Parathyroid adenoma (tissue), 2 donors: Measurements from ENCODE around the gene PRDM2.
A peak's percentile ranks its signal among the peaks of the same experiment; 100 is the strongest.

Experiments used
- H2AFZ ChIP-seq: fragments of 300-600 bp; sonication (generic); one replicate; pipeline ENCODE4 v1.7.0; 2017; ENCODE audit warnings: antibody characterized with exemption, mild to moderate bottlenecking
- H3K27ac ChIP-seq: fragments of 300-600 bp; sonication (generic); one replicate; pipeline ENCODE4 v1.7.0; 2017
- H3K27me3 ChIP-seq: fragments of 300-600 bp; sonication (generic); one replicate; pipeline ENCODE4 v1.7.0; 2017; ENCODE audit warnings: low read length; ENCODE audit not compliant: control insufficient read depth, insufficient read depth
- H3K36me3 ChIP-seq: fragments of 300-600 bp; sonication (generic); one replicate; pipeline ENCODE4 v1.7.0; 2017; ENCODE audit warnings: low read length; ENCODE audit not compliant: control insufficient read depth, insufficient read depth
- H3K4me1 ChIP-seq: fragments of 300-600 bp; sonication (generic); one replicate; pipeline ENCODE4 v1.7.0; 2017; ENCODE audit warnings: control low read depth
- H3K4me2 ChIP-seq: fragments of 300-600 bp; sonication (generic); one replicate; pipeline ENCODE4 v1.7.0; 2017; ENCODE audit warnings: low read length
- H3K4me3 ChIP-seq: fragments of 300-600 bp; sonication (generic); one replicate; pipeline ENCODE4 v1.7.0; 2017; ENCODE audit warnings: low read depth, low read length
- H3K79me2 ChIP-seq: fragments of 300-600 bp; sonication (generic); one replicate; pipeline ENCODE4 v1.7.0; 2017; ENCODE audit warnings: control low read depth
- H3K9ac ChIP-seq: fragments of 300-600 bp; sonication (generic); one replicate; pipeline ENCODE4 v1.7.0; 2017; ENCODE audit warnings: mild to moderate bottlenecking
- H3K9me3 ChIP-seq: fragments of 300-600 bp; sonication (generic); one replicate; pipeline ENCODE4 v1.7.0; 2017; ENCODE audit warnings: low read length; ENCODE audit not compliant: control insufficient read depth
- TF ChIP-seq, protein P1 (sequence below): fragments of 300-600 bp; sonication (generic); IDR thresholded peaks from one replicate; pipeline ENCODE4 v1.7.0; 2017; ENCODE audit warnings: antibody characterized with exemption, mild to moderate bottlenecking
- donor health status: primary hyperparathyroidism.

The PRDM2 gene

DNA sequence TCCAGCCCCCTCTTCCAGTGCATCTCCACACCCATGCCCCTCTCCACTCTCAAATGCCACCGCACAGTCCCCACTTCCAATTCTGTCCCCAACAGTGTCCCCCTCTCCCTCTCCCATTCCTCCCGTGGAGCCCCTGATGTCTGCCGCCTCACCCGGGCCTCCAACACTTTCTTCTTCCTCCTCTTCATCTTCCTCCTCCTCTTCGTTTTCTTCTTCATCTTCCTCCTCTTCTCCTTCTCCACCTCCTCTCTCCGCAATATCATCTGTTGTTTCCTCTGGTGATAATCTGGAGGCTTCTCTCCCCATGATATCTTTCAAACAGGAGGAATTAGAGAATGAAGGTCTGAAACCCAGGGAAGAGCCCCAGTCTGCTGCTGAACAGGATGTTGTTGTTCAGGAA lies 80.8 kb downstream of the PRDM2 start:
- Histone ChIP-seq H3K79me2 (peaks cover 2% of the 10 kb centered on the region), H3K27me3 (no peaks in the 10 kb centered on the region), H3K4me2 (peak overlapping the region; percentile 28), H2AFZ (no peak overlapping the region), H3K4me3 (no peak overlapping the region), H3K4me1 (no peaks in the 10 kb centered on the region), H3K36me3 (no peaks in the 10 kb centered on the region), H3K9ac (no peak overlapping the region), H3K27ac (no peak overlapping the region), H3K9me3 (no peaks in the 10 kb centered on the region)
- TF ChIP-seq, protein P1, sequence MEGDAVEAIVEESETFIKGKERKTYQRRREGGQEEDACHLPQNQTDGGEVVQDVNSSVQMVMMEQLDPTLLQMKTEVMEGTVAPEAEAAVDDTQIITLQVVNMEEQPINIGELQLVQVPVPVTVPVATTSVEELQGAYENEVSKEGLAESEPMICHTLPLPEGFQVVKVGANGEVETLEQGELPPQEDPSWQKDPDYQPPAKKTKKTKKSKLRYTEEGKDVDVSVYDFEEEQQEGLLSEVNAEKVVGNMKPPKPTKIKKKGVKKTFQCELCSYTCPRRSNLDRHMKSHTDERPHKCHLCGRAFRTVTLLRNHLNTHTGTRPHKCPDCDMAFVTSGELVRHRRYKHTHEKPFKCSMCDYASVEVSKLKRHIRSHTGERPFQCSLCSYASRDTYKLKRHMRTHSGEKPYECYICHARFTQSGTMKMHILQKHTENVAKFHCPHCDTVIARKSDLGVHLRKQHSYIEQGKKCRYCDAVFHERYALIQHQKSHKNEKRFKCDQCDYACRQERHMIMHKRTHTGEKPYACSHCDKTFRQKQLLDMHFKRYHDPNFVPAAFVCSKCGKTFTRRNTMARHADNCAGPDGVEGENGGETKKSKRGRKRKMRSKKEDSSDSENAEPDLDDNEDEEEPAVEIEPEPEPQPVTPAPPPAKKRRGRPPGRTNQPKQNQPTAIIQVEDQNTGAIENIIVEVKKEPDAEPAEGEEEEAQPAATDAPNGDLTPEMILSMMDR, result no peak

DNA sequence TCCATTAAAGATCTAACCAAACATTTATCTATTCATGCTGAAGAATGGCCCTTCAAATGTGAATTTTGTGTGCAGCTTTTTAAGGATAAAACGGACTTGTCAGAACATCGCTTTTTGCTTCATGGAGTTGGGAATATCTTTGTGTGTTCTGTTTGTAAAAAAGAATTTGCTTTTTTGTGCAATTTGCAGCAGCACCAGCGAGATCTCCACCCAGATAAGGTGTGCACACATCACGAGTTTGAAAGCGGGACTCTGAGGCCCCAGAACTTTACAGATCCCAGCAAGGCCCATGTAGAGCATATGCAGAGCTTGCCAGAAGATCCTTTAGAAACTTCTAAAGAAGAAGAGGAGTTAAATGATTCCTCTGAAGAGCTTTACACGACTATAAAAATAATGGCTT lies 81.2 kb downstream of the PRDM2 start:
- H3K27ac ChIP-seq, result no peak overlapping the region
- H3K79me2 ChIP-seq, result peaks cover 2% of the 10 kb centered on the region
- TF ChIP-seq, protein P1, result no peak
- H3K4me1 ChIP-seq, result no peaks in the 10 kb centered on the region
- peak overlapping the region; percentile 28 for H3K4me2 ChIP-seq
- no peak overlapping the region for H2AFZ ChIP-seq
- no peaks in the 10 kb centered on the region for H3K27me3 ChIP-seq
- no peaks in the 10 kb centered on the region for H3K9me3 ChIP-seq
- no peaks in the 10 kb centered on the region for H3K36me3 ChIP-seq
- no peak overlapping the region for H3K4me3 ChIP-seq
- H3K9ac ChIP-seq, result no peak overlapping the region

DNA sequence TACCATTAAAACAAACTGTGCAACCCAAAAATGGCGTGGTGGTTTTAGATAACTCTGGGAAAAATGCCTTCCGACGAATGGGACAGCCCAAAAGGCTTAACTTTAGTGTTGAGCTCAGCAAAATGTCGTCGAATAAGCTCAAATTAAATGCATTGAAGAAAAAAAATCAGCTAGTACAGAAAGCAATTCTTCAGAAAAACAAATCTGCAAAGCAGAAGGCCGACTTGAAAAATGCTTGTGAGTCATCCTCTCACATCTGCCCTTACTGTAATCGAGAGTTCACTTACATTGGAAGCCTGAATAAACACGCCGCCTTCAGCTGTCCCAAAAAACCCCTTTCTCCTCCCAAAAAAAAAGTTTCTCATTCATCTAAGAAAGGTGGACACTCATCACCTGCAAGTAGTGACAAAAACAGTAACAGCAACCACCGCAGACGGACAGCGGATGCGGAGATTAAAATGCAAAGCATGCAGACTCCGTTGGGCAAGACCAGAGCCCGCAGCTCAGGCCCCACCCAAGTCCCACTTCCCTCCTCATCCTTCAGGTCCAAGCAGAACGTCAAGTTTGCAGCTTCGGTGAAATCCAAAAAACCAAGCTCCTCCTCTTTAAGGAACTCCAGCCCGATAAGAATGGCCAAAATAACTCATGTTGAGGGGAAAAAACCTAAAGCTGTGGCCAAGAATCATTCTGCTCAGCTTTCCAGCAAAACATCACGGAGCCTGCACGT lies 82.1 kb downstream of the PRDM2 start:
- Histone ChIP-seq H2AFZ (no peak overlapping the region), H3K27me3 (no peaks in the 10 kb centered on the region), H3K36me3 (no peaks in the 10 kb centered on the region), H3K4me3 (no peak overlapping the region), H3K4me2 (no peak overlapping the region), H3K9ac (no peak overlapping the region), H3K79me2 (peaks cover 2% of the 10 kb centered on the region), H3K9me3 (no peaks in the 10 kb centered on the region), H3K4me1 (no peaks in the 10 kb centered on the region), H3K27ac (no peak overlapping the region)
- TF ChIP-seq, protein P1, result no peak

DNA sequence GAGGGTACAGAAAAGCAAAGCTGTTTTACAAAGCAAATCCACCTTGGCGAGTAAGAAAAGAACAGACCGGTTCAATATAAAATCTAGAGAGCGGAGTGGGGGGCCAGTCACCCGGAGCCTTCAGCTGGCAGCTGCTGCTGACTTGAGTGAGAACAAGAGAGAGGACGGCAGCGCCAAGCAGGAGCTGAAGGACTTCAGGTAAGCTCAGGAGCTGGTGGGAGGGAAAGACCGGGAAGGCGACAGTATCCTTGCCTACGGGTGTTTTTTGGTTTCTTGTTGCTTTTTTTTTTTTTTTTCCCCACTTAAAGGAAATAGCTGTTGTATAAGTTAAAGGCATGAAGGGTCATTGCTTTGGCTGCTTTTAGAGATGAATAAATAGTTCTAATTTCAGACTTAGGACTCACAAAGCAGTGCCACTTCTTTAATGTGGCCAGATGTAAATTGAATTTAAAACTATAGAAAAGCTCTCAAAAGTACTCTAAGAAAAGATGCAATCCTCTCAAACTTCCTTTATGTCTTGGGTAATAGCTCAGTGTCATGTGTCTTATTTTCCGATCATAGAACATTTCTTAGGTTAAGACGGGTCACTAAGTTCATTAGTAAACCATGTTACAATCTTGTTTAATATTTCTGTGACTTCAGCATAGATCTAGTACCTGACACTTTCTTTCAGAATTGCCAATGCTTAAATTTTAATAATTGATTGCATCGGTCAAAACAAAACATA lies 82.8 kb downstream of the PRDM2 start:
- Histone ChIP-seq H3K9me3 (no peaks in the 10 kb centered on the region), H3K4me3 (no peak overlapping the region), H3K27ac (no peak overlapping the region), H2AFZ (no peak overlapping the region), H3K27me3 (no peaks in the 10 kb centered on the region), H3K4me1 (no peaks in the 10 kb centered on the region), H3K4me2 (no peak overlapping the region), H3K36me3 (no peaks in the 10 kb centered on the region), H3K9ac (no peak overlapping the region), H3K79me2 (peaks cover 2% of the 10 kb centered on the region)
- TF ChIP-seq, protein P1, result no peak
